WTC11 (cell line): Measurements from ENCODE around the gene ENTHD1. TPM values are rescaled to one million over a fixed set of nuclear protein-coding genes. Genes with fewer than 3 reads are reported as not detected.

Experiments
- ATAC-seq: fragments of 200-7000 bp; cut with Tn5 transposase; 2 replicates; pipeline ENCODE4 v1.10.0; 2021; ENCODE audit warnings: mild to moderate bottlenecking, moderate library complexity
- CTCF ChIA-PET: fragments of 300-600 bp; sonication (Branson Sonifier 250); formaldehyde crosslinking; loops from one replicate; lab custom pipeline; 2021; ENCODE audit warnings: antibody characterized with exemption; lab: Charles Lee
- POLR2A ChIA-PET: fragments of 350-600 bp; sonication (Branson Sonifier 250); formaldehyde crosslinking; loops from one replicate; lab custom pipeline; 2021; ENCODE audit warnings: antibody characterized with exemption; lab: Charles Lee
- DNase-seq: peaks from one replicate; pipeline ENCODE4 v3.0.0; 2021; ENCODE audit warnings: low spot score
- H3K27ac Mint-ChIP-seq: 2 replicates; pipeline ENCODE4 v1.8.0; 2021; ENCODE audit warnings: mixed read lengths
- H3K27me3 Mint-ChIP-seq: 2 replicates; pipeline ENCODE4 v1.8.0; 2021; ENCODE audit warnings: low read depth, mild to moderate bottlenecking, moderate library complexity, mixed read lengths
- H3K36me3 Mint-ChIP-seq: 2 replicates; pipeline ENCODE4 v1.8.0; 2021; ENCODE audit warnings: mixed read lengths
- H3K4me1 Mint-ChIP-seq: 2 replicates; pipeline ENCODE4 v1.8.0; 2022; ENCODE audit warnings: mixed read lengths
- H3K4me3 Mint-ChIP-seq: 2 replicates; pipeline ENCODE4 v1.8.0; 2021; ENCODE audit warnings: mild to moderate bottlenecking, moderate library complexity, mixed read lengths
- H3K9me3 Mint-ChIP-seq: 2 replicates; pipeline ENCODE4 v1.8.0; 2021; ENCODE audit warnings: mixed read lengths
- ATF2 ChIP-seq: sonication (generic); formaldehyde crosslinking; IDR thresholded peaks from 2 replicates; pipeline ENCODE4 v1.8.1; 2022; ENCODE audit warnings: low read depth, missing genetic modification reagents, borderline replicate concordance
- CREB1 ChIP-seq: sonication (generic); formaldehyde crosslinking; IDR thresholded peaks from 2 replicates; pipeline ENCODE4 v1.8.0; 2023; ENCODE audit warnings: mild to moderate bottlenecking, missing genetic modification reagents
- EMX1 ChIP-seq: fragments of 250-450 bp; sonication (Bioruptor Pico); IDR thresholded peaks from 2 replicates; pipeline ENCODE4 v1.8.0; 2021; ENCODE audit warnings: mild to moderate bottlenecking
- FOXK1 ChIP-seq: sonication (generic); formaldehyde crosslinking; IDR thresholded peaks from 2 replicates; pipeline ENCODE4 v1.8.0; 2022; ENCODE audit warnings: mild to moderate bottlenecking, moderate library complexity, missing genetic modification reagents
- GABPB1 ChIP-seq: sonication (generic); formaldehyde crosslinking; IDR thresholded peaks from 2 replicates; pipeline ENCODE4 v1.8.1; 2023; ENCODE audit warnings: mild to moderate bottlenecking, missing genetic modification reagents
- GTF2I ChIP-seq: fragments of 250-450 bp; sonication (Bioruptor Pico); conservative IDR thresholded peaks from 2 replicates; pipeline ENCODE4 v1.4.0; 2021; ENCODE audit warnings: mild to moderate bottlenecking
- HMGA2 ChIP-seq: fragments of 250-450 bp; sonication (Bioruptor Pico); IDR thresholded peaks from 2 replicates; pipeline ENCODE4 v1.4.0; 2021; ENCODE audit warnings: mild to moderate bottlenecking, moderate library complexity
- KAT7 ChIP-seq: sonication (generic); formaldehyde crosslinking; IDR thresholded peaks from 2 replicates; pipeline ENCODE4 v1.8.1; 2023; ENCODE audit warnings: missing genetic modification reagents, mild to moderate bottlenecking, borderline replicate concordance
- MXD4 ChIP-seq: fragments of 250-450 bp; sonication (Bioruptor Pico); IDR thresholded peaks from 2 replicates; pipeline ENCODE4 v1.8.0; 2021; ENCODE audit warnings: mild to moderate bottlenecking, moderate library complexity, borderline replicate concordance
- NFE2L1 ChIP-seq: sonication (generic); formaldehyde crosslinking; IDR thresholded peaks from 2 replicates; pipeline ENCODE4 v1.8.1; 2023; ENCODE audit warnings: missing genetic modification reagents
- OVOL2 ChIP-seq: fragments of 250-450 bp; sonication (Bioruptor Pico); IDR thresholded peaks from 2 replicates; pipeline ENCODE4 v1.9.0; 2021; ENCODE audit warnings: mild to moderate bottlenecking, borderline replicate concordance
- SP1 ChIP-seq: sonication (generic); formaldehyde crosslinking; conservative IDR thresholded peaks from 2 replicates; pipeline ENCODE4 v1.8.1; 2022; ENCODE audit warnings: missing genetic modification reagents
- STAT6 ChIP-seq: sonication (generic); formaldehyde crosslinking; conservative IDR thresholded peaks from 2 replicates; pipeline ENCODE4 v1.8.1; 2023; ENCODE audit warnings: mild to moderate bottlenecking, low read depth, missing genetic modification reagents, moderate library complexity
- TEAD1 ChIP-seq: sonication (generic); formaldehyde crosslinking; IDR thresholded peaks from 2 replicates; pipeline ENCODE4 v1.8.0; 2022; ENCODE audit warnings: mild to moderate bottlenecking, missing genetic modification reagents
- USF2 ChIP-seq: sonication (generic); formaldehyde crosslinking; IDR thresholded peaks from 2 replicates; pipeline ENCODE4 v1.8.1; 2023; ENCODE audit warnings: mild to moderate bottlenecking, missing genetic modification reagents, moderate library complexity
- ZNF263 ChIP-seq: sonication (generic); formaldehyde crosslinking; IDR thresholded peaks from 2 replicates; pipeline ENCODE4 v1.8.1; 2022; ENCODE audit warnings: low read depth, mild to moderate bottlenecking, moderate library complexity, missing genetic modification reagents
- ZNF671 ChIP-seq: fragments of 250-450 bp; sonication (Bioruptor Pico); IDR thresholded peaks from 2 replicates; pipeline ENCODE4 v1.8.0; 2021; ENCODE audit warnings: mild to moderate bottlenecking
- total RNA-seq: library from RNA; stranded (reverse); gene quantifications from 3 replicates; pipeline ENCODE4 v1.2.3, GENCODE V29; 2021
- TF ChIP-seq, protein P1 (sequence below): sonication (generic); formaldehyde crosslinking; IDR thresholded peaks from 2 replicates; pipeline ENCODE4 v1.8.1; 2022; ENCODE audit warnings: mild to moderate bottlenecking, missing genetic modification reagents, moderate library complexity, borderline replicate concordance
- TF ChIP-seq, protein P2 (sequence below): sonication (generic); formaldehyde crosslinking; IDR thresholded peaks from 2 replicates; pipeline ENCODE4 v1.8.1; 2023; ENCODE audit warnings: mild to moderate bottlenecking, missing genetic modification reagents
- TF ChIP-seq, protein P3 (sequence below): fragments of 250-450 bp; sonication (Bioruptor Pico); IDR thresholded peaks from 2 replicates; pipeline ENCODE4 v2.1.2; 2022; ENCODE audit warnings: mild to moderate bottlenecking, moderate library complexity
- TF ChIP-seq, protein P4 (sequence below): fragments of 250-450 bp; sonication (Bioruptor Pico); IDR thresholded peaks from 2 replicates; pipeline ENCODE4 v1.8.0; 2021; ENCODE audit warnings: mild to moderate bottlenecking

ENTHD1 gene
- total RNA-seq, 1 experiment from 2014 or later = not detected

DNA sequence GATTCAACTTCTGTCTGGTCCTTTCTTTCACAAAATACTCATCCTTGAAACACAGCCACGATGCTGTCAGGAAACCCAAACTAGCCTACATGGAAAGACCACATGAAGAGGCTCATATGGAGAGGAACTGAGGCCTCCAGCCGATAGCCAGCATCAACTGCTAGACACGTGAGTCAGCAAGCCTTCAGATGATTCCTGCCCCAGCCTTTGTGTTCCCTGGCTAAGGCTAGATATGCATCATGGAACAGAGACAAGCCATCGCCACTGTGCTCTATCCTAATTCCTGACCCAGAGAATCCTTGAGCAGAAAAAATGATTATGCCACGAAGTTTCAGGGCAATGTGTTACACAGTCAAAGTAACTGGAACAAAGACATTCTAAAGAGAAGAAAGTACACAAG, 75.5 kb downstream of the ENTHD1 start:
- no peak overlapping the region for H3K4me3 Mint-ChIP-seq
- H3K4me1 Mint-ChIP-seq = no peaks in the 10 kb centered on the region
- H3K27ac Mint-ChIP-seq = no peak overlapping the region
- DNase-seq = no peak
- POLR2A ChIA-PET = no interaction called here
- H3K9me3 Mint-ChIP-seq = no peaks in the 10 kb centered on the region
- no peak for ATAC-seq
- H3K36me3 Mint-ChIP-seq = no peaks in the 10 kb centered on the region
- CTCF ChIA-PET = interaction anchor here (1.2 kb wide), 1 partner anchor 8 kb away, joined by 3 read pairs; no protein-coding TSS in a partner anchor
- TF ChIP-seq HMGA2 (no peak), GABPB1 (CRISPR knock-in tag) (no peak), KAT7 (no peak), ZNF263 (CRISPR knock-in tag) (no peak), ZNF671 (no peak), NFE2L1 (no peak), MXD4 (no peak), TEAD1 (CRISPR knock-in tag) (no peak), ATF2 (CRISPR knock-in tag) (no peak), SP1 (CRISPR knock-in tag) (no peak), USF2 (CRISPR knock-in tag) (no peak)
- TF ChIP-seq, protein P1, sequence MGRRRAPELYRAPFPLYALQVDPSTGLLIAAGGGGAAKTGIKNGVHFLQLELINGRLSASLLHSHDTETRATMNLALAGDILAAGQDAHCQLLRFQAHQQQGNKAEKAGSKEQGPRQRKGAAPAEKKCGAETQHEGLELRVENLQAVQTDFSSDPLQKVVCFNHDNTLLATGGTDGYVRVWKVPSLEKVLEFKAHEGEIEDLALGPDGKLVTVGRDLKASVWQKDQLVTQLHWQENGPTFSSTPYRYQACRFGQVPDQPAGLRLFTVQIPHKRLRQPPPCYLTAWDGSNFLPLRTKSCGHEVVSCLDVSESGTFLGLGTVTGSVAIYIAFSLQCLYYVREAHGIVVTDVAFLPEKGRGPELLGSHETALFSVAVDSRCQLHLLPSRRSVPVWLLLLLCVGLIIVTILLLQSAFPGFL (CRISPR knock-in tag) = no peak
- TF ChIP-seq, protein P2, sequence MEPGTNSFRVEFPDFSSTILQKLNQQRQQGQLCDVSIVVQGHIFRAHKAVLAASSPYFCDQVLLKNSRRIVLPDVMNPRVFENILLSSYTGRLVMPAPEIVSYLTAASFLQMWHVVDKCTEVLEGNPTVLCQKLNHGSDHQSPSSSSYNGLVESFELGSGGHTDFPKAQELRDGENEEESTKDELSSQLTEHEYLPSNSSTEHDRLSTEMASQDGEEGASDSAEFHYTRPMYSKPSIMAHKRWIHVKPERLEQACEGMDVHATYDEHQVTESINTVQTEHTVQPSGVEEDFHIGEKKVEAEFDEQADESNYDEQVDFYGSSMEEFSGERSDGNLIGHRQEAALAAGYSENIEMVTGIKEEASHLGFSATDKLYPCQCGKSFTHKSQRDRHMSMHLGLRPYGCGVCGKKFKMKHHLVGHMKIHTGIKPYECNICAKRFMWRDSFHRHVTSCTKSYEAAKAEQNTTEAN (CRISPR knock-in tag) = no peak
- peaks cover 1% of the 10 kb centered on the region for H3K27me3 Mint-ChIP-seq

DNA sequence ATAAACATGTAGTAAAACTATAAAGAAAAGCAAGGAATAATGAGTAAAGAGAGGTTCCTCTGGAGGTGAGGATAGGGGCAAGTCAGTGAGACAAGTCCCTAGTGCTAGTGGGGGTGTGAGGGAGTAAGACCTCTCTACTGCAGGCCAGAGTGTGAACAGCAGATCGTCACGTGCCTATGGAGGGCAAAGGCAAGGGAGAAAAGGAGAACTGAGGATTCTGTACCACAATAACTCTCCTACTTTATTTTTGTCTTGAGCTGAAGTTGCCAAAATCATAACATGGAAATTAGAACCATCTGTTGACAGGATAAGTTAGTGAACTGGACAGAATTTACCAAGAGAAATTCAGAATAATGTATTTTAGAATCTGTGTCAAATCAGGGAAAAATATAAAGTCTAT, 77.6 kb downstream of the ENTHD1 start:
- H3K27ac Mint-ChIP-seq = no peak overlapping the region
- CTCF ChIA-PET = no interaction called here
- H3K9me3 Mint-ChIP-seq = no peaks in the 10 kb centered on the region
- H3K4me3 Mint-ChIP-seq = no peak overlapping the region
- POLR2A ChIA-PET = no interaction called here
- H3K4me1 Mint-ChIP-seq = no peaks in the 10 kb centered on the region
- H3K36me3 Mint-ChIP-seq = no peaks in the 10 kb centered on the region
- DNase-seq (no peak), ATAC-seq (peak; percentile 57; the same call in 1 of the 2 replicates)
- TF ChIP-seq USF2 (CRISPR knock-in tag) (peak; percentile 47), CREB1 (CRISPR knock-in tag) (no peak)
- H3K27me3 Mint-ChIP-seq = no peaks in the 10 kb centered on the region; the same call in none of the 2 replicates

- Mint-ChIP-seq H3K4me3 (no peak overlapping the region), H3K27me3 (no peaks in the 10 kb centered on the region; the same call in none of the 2 replicates), H3K9me3 (no peaks in the 10 kb centered on the region), H3K27ac (no peak overlapping the region), H3K4me1 (no peaks in the 10 kb centered on the region), H3K36me3 (no peaks in the 10 kb centered on the region)
- no peak for DNase-seq
- ChIA-PET POLR2A (no interaction called here), CTCF (no interaction called here)
- no peak for ATAC-seq
- TF ChIP-seq GTF2I = no peak
- no peak for TF ChIP-seq EMX1 (CRISPR knock-in tag)
- no peak for TF ChIP-seq KAT7
- TF ChIP-seq, protein P3, sequence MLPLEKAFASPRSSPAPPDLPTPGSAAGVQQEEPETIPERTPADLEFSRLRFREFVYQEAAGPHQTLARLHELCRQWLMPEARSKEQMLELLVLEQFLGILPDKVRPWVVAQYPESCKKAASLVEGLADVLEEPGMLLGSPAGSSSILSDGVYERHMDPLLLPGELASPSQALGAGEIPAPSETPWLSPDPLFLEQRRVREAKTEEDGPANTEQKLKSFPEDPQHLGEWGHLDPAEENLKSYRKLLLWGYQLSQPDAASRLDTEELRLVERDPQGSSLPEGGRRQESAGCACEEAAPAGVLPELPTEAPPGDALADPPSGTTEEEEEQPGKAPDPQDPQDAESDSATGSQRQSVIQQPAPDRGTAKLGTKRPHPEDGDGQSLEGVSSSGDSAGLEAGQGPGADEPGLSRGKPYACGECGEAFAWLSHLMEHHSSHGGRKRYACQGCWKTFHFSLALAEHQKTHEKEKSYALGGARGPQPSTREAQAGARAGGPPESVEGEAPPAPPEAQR (CRISPR knock-in tag) = no peak
- TF ChIP-seq STAT6 (CRISPR knock-in tag) = no peak
- no peak for TF ChIP-seq OVOL2
- TF ChIP-seq, protein P4, sequence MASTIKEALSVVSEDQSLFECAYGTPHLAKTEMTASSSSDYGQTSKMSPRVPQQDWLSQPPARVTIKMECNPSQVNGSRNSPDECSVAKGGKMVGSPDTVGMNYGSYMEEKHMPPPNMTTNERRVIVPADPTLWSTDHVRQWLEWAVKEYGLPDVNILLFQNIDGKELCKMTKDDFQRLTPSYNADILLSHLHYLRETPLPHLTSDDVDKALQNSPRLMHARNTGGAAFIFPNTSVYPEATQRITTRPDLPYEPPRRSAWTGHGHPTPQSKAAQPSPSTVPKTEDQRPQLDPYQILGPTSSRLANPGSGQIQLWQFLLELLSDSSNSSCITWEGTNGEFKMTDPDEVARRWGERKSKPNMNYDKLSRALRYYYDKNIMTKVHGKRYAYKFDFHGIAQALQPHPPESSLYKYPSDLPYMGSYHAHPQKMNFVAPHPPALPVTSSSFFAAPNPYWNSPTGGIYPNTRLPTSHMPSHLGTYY (CRISPR knock-in tag) = no peak
- no peak for TF ChIP-seq MXD4
- no peak for TF ChIP-seq FOXK1 (CRISPR knock-in tag)
Observed at GRCh38 chr22:39814899-39815298, 78.7 kb downstream of the ENTHD1 start.
